Psoas muscle (tissue), 8 donors: ENCODE results near the gene PEAR1. TPM values are rescaled to one million over a fixed set of nuclear protein-coding genes. Genes with fewer than 3 reads are reported as not detected.

Experiments
- ATAC-seq, 4 donors: fragments of 200-7000 bp; cut with Tn5 transposase; one replicate each; pipeline ENCODE4 v1.9.1; 2020; ENCODE audit warnings: moderate library complexity in 3 of 4, mild to moderate bottlenecking in 2 of 4
- DNase-seq, 2 donors: peaks; one replicate each; pipeline ENCODE4 v3.0.0-alpha.2; 2020
- H3K27ac ChIP-seq: fragments of 200-600 bp; one replicate; pipeline ENCODE4 v1.8.0; 2022
- H3K27me3 ChIP-seq, 3 donors: fragments of 200-600 bp in 1 of 3; one replicate each; pipeline versions ENCODE4 v1.6.1 to v1.8.0; 2013 to 2022; ENCODE audit warnings: low read length in 2 of 3, mild to moderate bottlenecking in 2 of 3, moderate library complexity in 1 of 3; ENCODE audit not compliant: insufficient read depth in 3 of 3
- H3K36me3 ChIP-seq, 2 donors: fragments of 200-600 bp in 1 of 2; one replicate each; pipeline versions ENCODE4 v1.6.1 to v1.8.0; 2013 to 2022; ENCODE audit warnings: low read depth in 1 of 2, mild to moderate bottlenecking in 1 of 2, moderate library complexity in 1 of 2; ENCODE audit not compliant: insufficient read depth in 1 of 2
- H3K4me1 ChIP-seq: fragments of 200-600 bp; one replicate; pipeline ENCODE4 v1.8.0; 2022
- H3K4me3 ChIP-seq: fragments of 200-600 bp; one replicate; pipeline ENCODE4 v1.8.0; 2022; ENCODE audit warnings: mild to moderate bottlenecking
- H3K9me3 ChIP-seq: fragments of 200-600 bp; one replicate; pipeline ENCODE4 v1.8.0; 2022
- CTCF ChIP-seq: fragments of 200-600 bp; IDR thresholded peaks from one replicate; pipeline ENCODE4 v1.8.0; 2022; ENCODE audit warnings: antibody characterized with exemption
- WGBS, 3 donors: extraction: QIAGEN DNeasy Blood & Tissue Kit; methylation state at CpG; one replicate each; pipeline versions ENCODE4 v1.1.6 to v1.1.7; 2013; 5-methylcytosine and 5-hydroxymethylcytosine counted together
- intact Hi-C, 2 donors: fragments of 100-400 bp; cut with DNase I; formaldehyde crosslinking; loops; one replicate each; pipeline versions ENCODE4 v1.11.0 to v1.14.2; 2022
- polyA plus RNA-seq, 3 donors: library from polyadenylated mRNA; stranded (reverse); fragments of 200-250 nt; gene quantifications; one replicate each; pipeline ENCODE4 v1.2.3, GENCODE V29; 2013
- total RNA-seq, 4 donors: library from RNA; stranded (reverse); fragmentation: NEBNext Ultra II Directional in 2 of 4; extraction: Animal tissue kit (Norgen Biotek cat#: 25700) in 2 of 4; gene quantifications; one replicate each; pipeline versions ENCODE4 v1.2.1 to v1.2.4, GENCODE V29; 2021 to 2023
- donor health status: healthy with polysubstance abuse.
- donor health status: DM: no; HTN: no; CAD: no; lungs with moderate emphysema.
- donor health status: Bipolar disorder and iron deficiency.
- donor health status: healthy.
- donor health status: DM: yes; HTN: yes; CAD: no.
- donor health status: DM: no; HTN: no; CAD: no.
- donor health status: DM: no; HTN: no; CAD: no.
- donor health status: DM: yes; HTN: yes; CAD: no.

PEAR1 gene
- total and polyA plus RNA-seq, 7 donors, result 2.1 to 7.3 (median 3.8) TPM

- Histone ChIP-seq H3K27me3 (peaks cover 0 to 5% (median 0%) of the 10 kb centered on the region in 3 donors), H3K4me1 (no peaks in the 10 kb centered on the region), H3K9me3 (no peaks in the 10 kb centered on the region), H3K36me3 (no peaks in the 10 kb centered on the region), H3K4me3 (no peak overlapping the region), H3K27ac (no peak overlapping the region)
- no peak for TF ChIP-seq CTCF
- ATAC-seq, result no peak
- no peak for DNase-seq
- 55 to 71% (median 60%) methylated on average over 4 of the region's 4 CpGs for WGBS, 3 donors
- intact Hi-C loops, result loop anchor here (10.0 kb wide), 2 partner anchors 167 to 187 kb away; no protein-coding TSS in a partner anchor
These were observed 11.9 kb upstream of the PEAR1 start for GRCh38 chr1:156881663-156882062.

- no peak for DNase-seq
These were observed 11.0 kb upstream of the PEAR1 start for GRCh38 chr1:156882543-156882942.

GRCh38 chr1:156883919-156884318 lies 9.6 kb upstream of the PEAR1 start:
- Histone ChIP-seq H3K27me3 (peaks cover 0 to 7% (median 3%) of the 10 kb centered on the region in 3 donors), H3K4me1 (no peaks in the 10 kb centered on the region), H3K4me3 (no peak overlapping the region), H3K27ac (no peak overlapping the region), H3K9me3 (no peaks in the 10 kb centered on the region), H3K36me3 (no peaks in the 10 kb centered on the region)
- DNase-seq (no peak), ATAC-seq (no peak)
- intact Hi-C loops, result loop anchor here (2.0 to 10.0 kb wide), 3 partner anchors 43 to 189 kb away; no protein-coding TSS in a partner anchor
- 59 to 70% (median 65%) methylated on average over 7 of the region's 7 CpGs for WGBS, 3 donors
- TF ChIP-seq CTCF, result no peak

More at GRCh38 chr1:156882543-156882942, 11.0 kb upstream of the PEAR1 start:
- TF ChIP-seq CTCF, result no peak
- intact Hi-C loops, result loop anchor here (10.0 kb wide), 2 partner anchors 168 to 188 kb away; no protein-coding TSS in a partner anchor
- Histone ChIP-seq H3K4me1 (no peaks in the 10 kb centered on the region), H3K9me3 (no peaks in the 10 kb centered on the region), H3K27ac (no peak overlapping the region), H3K4me3 (no peak overlapping the region), H3K27me3 (peaks cover 0 to 7% (median 0%) of the 10 kb centered on the region in 3 donors), H3K36me3 (no peaks in the 10 kb centered on the region)
- no peak for ATAC-seq
- WGBS, 3 donors, result 71 to 78% (median 78%) methylated on average over 3 of the region's 3 CpGs

- no peak for TF ChIP-seq CTCF
- ATAC-seq, result no peak
- WGBS, 3 donors, result 57 to 60% (median 60%) methylated on average over 10 of the region's 10 CpGs
- Histone ChIP-seq H3K27me3 (peaks cover 0 to 7% (median 4%) of the 10 kb centered on the region in 3 donors), H3K4me3 (no peak overlapping the region), H3K36me3 (no peaks in the 10 kb centered on the region), H3K27ac (no peak overlapping the region), H3K4me1 (no peaks in the 10 kb centered on the region), H3K9me3 (no peaks in the 10 kb centered on the region)
- DNase-seq, result no peak
- intact Hi-C loops, result loop anchor here (2.0 to 10.0 kb wide), 3 partner anchors 44 to 190 kb away; no protein-coding TSS in a partner anchor
These were observed 8.8 kb upstream of the PEAR1 start for GRCh38 chr1:156884560-156885184.
